Suppressor macrophage treated with lipopolysaccharide for 1 hour (primary cell): ENCODE measurements around the gene DIAPH2.

Source experiments
- DNase-seq, 3 donors: peaks; one replicate each; pipeline ENCODE4 v3.0.0-alpha.2; 2020 to 2022

DIAPH2 gene

DNA sequence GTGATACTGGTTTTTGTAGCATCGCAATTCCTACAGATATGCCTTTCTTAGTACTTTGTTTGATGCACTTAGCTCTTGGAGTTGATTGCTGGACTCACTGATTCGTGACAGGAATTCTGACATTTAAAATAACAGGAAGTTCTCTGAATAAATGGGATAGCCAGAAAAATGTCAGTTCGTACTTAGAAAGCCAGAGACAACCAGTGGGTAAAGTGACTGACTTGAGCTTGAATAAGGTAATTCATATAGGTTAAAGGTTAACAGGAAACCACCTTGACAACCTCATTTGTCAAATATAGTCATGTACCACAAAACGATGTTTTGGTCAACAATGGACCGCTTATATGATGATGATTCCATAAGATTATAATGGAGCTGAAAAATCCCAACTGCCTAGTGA lies 380.4 kb downstream of the DIAPH2 start:
- no peak for DNase-seq

DNA sequence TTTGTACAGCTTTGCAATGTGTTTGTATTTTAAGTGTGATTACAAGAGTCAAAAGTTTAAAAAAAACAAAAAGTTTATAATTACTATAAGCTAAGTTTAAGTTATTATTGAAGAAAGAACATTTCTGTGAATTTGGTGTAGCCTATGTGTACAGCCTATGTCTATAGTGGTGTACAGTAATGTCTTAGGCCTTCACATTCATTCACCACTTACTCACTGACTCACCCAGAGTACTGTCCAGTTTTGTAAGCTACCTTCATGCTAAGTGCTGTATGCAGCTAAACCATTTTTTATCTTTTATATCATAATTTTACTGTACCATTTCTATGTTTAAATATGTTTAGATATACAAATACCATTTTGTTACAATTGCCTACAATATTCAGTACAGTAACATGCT lies 381.3 kb downstream of the DIAPH2 start:
- DNase-seq = no peak

DNA sequence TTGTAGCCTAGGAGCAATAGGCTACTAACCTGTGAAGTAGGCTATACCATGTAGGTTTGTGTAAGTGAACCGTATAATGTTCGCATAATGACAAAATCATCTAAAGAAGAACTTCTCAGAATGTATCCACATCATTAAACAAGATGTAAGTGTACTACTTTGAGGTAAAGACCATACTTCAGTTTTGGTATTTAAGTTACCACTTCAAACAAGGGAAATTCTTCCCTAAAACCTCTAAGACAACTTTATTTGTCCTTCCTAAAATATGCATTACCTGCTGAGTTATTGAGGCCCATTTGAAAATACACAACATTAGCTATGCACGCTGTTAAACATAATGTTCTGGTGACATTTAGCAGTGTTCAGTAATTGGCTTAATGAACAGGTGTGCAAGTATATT lies 381.7 kb downstream of the DIAPH2 start:
- DNase-seq = no peak

DNA sequence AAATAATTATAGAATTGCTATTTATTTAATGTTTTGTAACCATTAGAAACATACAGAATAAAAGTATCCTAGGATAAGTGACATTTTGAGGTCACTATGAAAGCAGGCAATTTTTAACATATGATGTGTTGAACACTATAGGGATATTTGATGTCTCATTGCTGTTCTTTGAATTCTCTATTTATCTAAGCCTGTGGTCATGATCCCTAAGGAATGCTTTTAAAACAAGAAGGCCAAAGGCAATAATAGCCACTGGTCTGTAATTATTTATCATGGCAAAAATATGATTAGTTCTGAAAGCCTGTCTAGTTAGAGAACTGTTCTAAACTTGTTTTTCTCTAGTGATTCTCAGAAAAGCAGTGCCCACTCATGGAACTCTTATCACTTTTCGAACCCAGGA lies 385.7 kb downstream of the DIAPH2 start:
- no peak for DNase-seq

DNA sequence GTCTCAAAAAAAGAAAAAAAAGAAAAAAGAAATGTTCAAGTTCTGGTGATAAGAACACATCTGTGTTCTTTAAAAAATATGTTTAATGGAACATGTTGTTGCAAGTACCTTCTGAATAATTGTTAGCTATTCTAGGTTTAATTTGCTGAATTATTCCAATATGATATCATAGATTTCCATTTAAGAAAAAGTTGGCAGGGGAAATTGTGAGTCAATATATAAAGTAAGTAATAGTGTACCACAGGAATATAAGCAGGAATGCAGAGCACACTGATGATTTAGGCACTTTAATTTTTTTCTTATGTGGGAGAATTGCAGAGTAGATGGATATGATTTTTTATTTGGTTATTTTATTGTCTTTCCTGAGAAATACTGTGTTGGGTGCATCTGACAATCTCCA lies 389.8 kb downstream of the DIAPH2 start:
- no peak for DNase-seq

DNA sequence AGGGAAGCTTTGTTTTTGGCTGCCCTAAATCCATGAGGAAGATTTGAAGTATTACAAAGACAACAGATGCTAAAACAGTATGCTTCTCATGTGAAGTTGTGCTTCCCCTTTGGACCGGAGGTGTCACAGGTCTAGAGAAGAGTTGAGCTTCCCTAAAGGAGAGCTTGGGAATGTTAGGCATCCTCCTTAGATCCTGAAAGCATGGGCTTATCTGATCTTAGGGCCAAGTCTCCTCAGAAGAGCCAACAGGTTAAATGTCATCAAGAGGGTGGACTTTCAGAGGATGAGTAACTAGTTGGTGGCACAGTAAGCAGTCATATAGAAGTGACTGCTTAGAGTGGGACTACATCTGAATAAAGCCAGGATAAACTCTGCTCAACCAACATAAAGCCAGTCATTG lies 404.5 kb downstream of the DIAPH2 start:
- no peak for DNase-seq

DNA sequence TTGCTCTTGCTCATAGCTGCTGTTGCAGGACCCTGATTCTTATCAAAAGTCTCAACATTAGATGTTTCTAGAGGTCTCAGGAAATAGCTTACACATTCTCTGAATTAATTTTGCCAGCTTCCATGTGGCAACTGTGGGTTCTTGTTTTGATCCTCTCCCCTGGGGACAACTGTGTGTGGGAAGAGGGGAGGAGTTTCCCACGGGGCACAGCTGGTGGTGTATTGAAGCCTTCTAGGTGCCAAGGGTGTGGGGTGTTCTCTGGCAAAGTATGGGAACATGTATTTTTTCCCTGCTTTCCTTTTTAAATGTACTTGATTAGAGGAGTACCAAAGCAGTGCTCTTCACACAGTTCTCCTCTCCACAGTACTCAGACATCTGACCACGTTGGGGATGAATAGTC lies 411.7 kb downstream of the DIAPH2 start:
- no peak for DNase-seq

DNA sequence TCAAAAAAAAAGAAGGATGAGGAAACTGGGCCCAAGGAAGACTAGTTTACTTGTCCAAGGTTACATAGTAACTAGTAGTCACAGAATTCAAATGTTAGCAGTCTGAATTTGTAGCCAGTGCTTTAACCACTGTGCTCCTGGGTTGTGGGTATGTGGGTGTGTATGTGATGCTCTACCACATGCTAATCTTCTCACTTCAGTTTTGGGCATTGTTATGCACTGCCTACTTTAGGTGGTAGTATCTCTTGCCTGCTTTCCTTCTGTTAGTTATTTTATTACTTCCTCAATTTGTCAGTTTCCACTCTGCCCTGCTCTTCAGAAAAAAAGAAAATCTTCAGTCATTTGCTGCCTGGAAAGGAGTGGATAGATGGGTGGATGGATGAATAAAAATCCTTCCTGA lies 418.3 kb downstream of the DIAPH2 start:
- DNase-seq = no peak

DNA sequence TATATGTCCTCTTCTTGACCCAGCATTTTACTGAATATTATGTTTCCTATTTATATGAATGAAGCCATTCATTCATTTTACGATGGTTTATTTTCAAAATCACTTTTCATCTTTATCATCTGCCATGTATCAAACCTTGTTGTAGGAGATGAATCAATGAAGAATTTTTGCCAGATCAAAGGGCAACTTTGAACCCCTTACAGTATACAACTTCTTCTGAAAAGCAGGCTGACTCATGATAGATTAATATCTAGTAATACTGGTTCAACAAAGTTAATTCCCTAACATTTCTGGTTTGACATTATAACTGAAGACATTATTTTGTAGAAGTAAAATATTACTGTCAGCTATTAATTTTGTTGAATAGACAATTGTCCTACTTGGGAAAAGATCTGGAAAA lies 425.1 kb downstream of the DIAPH2 start:
- no peak for DNase-seq

DNA sequence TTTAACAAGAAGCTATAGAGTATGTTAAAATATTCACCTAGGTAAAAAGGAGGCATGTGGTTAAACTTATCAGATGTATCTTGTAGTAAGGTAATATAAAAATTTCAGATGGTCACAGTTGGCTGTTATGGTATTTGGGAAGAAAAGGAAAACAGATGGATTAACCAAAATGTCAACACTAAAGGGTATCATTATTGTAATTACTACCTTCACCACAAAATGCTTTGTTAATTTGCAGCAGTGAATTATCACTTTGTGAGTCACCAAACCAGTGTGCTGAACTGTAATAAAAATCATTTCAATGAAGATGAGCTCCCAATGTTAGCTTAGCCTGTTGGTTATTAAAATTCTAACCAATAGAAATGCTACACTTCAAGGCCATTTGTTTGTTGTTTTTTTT lies 432.9 kb downstream of the DIAPH2 start:
- no peak for DNase-seq

DNA sequence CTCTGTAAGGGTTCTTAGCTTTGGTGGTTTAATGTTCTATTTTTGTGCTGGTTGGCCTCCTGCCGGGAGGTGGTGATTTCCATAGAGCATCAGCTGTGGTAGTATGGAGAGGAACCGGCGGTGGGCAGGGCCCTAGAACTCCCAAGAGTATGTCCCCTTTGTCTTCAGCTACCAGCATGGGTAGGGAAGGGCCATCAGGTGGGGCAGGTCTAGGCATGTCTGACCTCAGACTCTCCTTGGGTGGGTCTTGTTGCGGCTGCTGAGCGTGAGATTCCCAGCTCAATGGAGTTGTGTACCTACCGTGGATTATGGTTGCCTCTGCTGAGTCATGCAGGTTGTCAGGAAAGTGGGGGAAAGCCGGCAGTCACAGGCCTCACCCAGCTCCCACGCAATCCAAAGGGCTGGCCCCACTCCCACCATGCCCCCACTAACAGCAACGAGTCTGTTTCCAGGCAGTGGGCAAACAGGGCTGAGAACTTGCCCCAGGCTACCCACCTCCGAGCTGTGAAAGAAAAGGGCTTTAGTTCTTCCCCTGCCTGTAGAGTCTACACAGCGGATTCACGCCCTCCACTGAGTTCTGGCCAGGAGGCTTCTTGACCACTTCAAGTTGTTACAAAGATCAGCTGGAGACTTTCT lies 434.9 kb downstream of the DIAPH2 start:
- DNase-seq = no peak

DNA sequence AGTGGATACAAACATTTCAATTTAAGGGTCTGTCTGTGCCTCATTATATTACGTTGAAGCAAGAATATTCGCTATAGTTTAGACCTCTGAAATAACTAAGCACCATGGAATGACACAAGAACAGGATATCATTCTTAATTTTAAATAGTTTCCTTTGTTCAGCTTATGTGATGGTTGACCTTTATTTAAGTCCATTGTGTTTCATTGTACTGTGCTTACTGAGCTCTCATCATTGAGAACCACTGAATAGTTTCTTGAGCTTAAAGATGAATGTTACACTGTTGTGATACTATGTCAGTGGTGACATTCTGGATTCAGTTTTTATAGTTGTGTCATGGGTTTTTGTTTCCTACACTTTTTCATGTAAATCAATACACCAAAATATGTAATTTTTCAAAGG lies 438.4 kb downstream of the DIAPH2 start:
- no peak for DNase-seq

DNA sequence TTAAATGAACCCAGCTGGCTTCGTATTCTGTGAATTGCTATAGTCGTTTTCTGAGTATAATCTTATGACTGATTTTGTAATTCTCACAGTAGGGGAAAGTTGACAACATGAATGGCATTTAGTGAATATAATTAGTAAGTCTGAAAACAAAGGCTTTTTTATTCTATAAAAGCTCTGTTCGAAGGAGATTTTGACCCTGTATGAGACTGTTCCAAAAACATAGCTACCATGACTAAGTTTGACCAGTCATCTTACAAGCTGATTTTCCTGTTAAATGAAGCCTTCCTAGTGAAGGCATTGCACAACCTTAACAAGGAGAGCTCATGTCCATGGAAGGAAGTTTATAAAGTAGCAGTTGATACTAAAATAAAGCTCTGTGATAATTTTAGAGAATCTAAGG lies 441.4 kb downstream of the DIAPH2 start:
- DNase-seq = no peak

DNA sequence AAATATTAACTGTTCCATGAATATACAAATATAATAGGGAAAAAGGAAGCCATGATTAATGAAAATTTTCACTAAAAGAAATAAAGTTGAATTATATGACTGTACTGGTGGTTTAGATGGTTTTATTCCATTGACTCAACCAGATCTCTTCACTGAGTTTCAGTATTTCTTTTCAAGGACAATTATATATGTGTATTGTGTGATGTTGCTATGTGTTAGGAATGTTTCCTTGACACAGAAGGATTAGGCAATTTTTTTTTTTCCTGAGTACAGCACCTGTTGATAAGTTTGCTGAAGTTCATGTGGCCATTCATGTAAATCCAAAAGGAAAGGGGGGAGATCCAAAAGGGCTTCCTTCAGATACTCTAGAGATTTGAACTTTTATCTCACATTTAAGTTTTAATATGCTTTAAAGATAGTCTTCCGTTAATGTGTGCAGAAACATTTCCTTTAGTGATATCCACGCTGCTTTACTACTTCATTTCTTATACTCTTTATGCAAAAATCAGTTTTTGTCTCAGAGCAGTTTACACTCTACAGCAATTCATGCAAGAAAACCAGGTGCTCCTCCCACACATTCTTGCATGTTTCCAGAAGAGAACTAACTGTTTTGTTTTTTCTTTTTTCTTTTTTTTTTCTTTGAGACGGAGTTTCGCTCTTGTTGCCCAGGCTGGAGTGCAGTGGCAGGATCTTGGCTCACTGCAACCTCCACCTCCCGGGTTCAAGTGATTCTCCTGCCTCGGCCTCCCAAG lies 448.2 kb downstream of the DIAPH2 start:
- no peak for DNase-seq

DNA sequence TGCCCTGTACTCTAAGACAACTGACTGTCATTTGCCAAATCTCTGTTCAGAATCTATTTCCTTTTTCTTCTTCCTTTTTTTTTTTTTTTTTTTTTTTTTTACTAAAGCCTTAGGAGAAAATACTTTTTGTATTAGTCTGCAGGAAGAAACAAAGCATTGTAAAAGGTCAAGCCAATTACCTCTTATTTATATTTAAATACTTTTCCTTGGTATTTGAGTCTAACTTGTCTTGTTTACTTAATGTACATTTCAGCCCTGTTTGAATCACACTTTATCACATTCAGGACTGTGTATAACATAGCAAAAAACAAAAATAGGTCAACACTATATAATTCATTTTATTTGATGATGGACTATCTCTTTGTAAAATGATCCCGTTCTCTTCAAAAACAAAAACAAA lies 461.3 kb downstream of the DIAPH2 start:
- DNase-seq = peak in 1 of 3 donors; percentile 3

DNA sequence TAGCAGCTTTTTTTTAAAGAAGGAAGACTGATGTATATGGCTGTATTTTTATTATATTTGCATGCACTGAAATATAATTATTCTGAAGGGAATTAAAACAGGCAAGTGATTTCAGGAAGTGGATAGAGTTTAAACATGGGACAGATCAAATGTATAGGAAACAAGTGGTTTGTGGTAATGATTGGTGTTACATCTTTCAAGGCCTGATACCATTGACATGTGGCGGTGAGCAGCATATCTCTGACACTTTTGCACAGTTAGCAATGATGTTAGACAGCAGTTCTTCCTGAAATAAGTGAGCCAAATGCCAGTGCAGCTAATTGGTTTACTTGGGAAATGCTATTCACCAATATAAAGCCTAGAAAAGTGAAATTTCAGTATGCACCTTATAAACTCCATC lies 471.2 kb downstream of the DIAPH2 start:
- DNase-seq = no peak

DNA sequence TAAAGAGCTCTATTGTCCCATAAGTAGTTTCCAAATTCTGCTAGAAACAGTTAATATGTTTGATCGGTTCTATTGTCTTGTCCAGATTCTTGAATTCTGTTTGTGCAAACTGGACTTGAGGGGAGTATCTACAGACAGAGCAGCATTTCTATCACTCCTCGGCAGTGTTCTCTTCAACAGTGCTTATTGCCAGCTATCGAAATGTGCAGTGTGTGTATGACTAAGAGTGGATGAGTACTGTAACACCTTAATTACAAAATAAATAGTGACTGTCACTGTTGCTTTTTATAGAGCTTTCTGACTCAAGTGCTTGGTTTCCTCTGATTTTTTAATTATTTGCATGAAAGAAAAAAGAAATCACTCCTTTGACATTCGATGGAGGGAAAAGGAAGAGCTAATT lies 473.6 kb downstream of the DIAPH2 start:
- no peak for DNase-seq

DNA sequence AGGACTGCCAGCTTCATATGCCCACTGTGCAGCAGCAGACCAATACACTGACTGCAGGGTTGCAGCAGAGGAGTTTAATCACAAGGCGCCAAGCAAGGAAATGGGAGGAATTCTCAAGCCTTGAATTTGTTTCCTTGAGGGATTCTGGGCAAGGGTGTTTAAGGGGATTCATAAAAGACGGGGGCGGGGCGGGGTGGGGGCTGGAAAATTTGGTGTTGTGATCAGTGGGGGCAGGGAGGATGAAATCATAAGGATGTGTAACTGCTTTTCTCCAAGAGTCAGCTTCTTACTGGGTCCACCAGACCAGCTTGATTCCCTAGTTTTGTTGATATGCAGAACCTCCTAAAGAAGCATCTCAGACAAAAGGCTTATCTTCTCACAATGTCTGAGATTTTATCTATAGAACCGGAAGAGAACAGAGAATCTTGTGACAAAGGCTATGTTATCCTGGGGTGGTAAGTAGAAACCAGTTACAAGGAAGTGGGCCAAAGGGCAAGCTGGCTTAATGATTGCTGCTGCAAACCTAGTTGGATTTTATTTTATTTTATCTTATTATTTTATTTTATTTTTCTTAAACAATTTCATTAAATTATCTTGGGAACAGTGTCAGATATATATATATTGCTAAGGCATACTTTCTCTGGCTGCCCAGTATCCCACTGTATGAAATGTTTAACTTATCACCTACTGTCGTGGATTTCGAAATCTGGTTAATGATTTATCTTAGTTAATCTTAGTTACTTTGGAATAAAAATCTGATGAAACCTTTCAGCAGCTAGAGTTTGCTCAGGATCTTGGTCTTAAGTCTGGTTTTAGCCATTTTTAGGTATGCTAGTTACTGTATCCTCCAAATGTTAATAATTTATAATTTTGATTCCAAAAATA lies 475.5 kb downstream of the DIAPH2 start:
- DNase-seq = no peak

DNA sequence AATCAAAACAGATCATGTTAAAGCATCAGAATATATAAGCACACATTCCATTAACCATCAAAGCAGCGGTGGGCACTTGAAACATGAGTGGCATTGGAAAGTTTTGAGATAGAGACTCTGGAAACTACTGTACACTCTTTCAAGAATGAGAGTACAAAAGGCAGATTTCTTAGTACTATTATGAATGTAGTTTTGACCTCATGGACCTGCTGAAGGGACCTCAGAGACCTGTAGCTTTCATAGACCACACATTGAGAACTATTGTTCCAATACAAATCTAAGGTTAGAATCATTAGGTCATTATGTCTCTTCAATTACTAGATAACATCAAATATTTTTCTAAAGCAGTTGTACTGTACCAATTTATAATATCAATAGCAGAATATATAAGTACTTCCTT lies 482.7 kb downstream of the DIAPH2 start:
- DNase-seq = no peak

DNA sequence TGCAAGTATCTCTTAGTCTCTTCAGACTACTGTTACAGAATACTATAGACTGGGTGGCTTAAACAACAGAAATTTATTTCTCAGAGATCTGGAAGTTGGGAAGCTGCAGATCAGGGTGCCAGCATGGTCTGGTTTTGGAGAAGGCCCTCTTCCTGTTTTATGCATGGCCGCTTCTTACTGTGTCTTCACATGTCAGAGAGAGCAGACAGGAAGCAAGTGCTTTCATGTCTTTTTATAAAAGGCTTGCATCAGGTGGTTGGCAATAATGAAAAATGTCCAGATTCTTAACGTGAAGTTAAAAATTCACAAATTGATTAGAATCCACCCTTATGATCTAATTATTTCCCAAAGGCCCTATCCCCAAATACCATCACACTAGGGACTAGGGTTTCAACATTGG lies 484.0 kb downstream of the DIAPH2 start:
- peak in 1 of 3 donors; percentile 5 for DNase-seq

DNA sequence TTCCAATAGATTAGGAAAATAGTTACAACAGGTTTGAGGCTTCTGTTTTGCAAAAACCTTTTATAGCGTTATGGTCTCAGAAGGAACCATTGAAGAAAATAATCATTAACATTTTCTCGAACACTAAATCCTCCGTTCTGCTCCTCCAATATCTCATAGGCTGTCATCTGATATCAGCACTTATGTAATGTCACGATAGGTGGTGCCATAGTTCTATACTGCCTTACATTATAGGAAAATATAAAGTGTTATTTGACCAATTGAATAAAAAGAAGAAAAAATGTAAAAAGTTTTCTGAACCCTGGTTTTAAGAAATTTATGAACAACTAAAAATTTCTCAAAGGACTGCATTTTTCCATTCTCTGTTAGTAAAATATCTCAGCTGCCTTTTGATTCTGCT lies 490.5 kb downstream of the DIAPH2 start:
- DNase-seq = no peak

DNA sequence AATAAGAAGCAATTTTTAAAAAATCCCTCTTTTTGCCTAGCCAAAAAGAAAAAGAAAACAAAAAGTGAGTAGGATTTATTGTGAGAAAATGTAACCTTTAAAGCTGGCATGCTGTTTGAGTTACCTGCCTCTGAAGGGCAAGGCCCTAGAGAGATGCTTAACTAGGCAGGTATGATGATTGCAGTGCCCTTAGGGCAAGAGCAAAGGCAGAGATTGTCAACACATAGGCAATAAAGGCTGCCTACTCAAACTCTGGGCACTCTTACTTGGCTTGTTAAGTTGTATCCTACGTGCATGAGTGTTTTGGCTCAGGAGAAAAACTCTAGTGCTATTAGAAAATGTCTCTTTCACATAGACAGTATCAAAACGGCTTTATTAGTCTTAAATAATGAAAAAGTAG lies 505.0 kb downstream of the DIAPH2 start:
- DNase-seq = no peak

DNA sequence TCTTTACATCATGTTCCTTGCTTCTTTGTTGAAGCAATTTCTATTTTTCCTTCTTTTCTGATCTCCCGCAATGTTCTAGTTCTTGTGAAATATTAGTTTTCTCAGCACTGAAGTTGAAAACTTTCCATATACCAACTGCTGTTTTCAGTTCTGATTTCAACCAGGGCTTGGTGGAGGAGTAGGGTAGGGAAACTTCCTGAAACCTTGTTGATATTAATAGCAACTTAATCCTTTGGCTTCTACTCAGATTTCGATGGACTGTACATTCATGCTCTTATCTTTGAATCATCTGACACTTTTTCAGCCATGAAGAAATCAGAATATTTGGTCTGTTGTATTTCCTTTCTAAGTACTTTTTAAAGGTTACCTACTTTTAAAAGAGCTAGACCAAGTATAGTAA lies 514.9 kb downstream of the DIAPH2 start:
- DNase-seq = no peak

DNA sequence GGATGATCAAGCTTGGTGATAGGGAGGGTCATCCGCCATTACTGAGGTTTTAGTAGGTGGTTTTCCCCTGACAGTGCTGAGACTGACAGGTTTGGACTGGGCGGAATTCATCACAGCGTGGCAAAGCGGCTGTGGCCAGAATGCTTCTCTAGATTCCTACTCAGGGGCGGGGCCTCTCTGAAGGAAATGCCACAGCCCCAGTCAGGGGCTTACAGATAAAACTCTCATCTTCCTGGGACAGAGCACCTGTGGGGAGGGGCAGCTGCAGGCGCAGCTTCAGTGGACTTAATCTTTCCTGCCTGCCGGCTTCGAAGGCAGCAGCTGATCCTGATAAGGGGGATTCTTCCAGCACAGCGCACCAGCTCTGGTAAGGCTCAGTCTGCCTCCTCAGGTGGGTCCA lies 515.8 kb downstream of the DIAPH2 start:
- DNase-seq = no peak
